ENCODE measurements around the gene DGKA.
"Not testable (repeated sequence)": the region's sequence is repeated elsewhere in the genome, so short reads cannot be mapped to it uniquely, and the experiment has no call there.

The DGKA gene

DNA sequence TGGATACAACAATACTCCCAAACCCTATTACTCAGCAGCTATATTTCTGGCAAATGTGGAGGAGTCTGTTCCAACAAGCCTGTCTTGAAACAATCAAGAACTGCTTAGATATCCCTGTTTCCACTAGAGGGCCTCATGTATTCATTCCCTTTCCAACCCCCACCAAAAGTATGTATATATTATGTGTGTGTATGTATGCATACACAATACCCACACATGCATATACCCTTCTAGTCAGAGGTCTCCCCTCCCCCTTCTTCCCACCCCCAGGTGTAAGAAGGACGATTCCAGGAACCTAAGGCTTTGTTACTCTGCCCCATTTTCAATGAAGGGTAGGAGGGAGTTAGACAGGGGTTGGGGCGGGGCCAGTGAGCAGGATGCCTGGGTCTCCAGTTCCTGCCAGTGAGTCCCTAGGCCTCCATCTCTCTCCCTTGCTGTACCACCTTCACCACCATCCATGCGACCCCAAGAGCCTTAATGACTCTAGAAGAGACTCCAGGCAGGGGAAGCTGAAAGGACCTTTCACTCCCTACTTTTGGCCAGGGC lies at the start of gene DGKA:
DGKA (plus strand) TSS at position 392 of the 546 bp plus-strand sequence. CDS start 5,342 bp downstream, outside the sequence.
- DNase-seq (ENCODE audit: low spot score): peak; percentile 75

DNA sequence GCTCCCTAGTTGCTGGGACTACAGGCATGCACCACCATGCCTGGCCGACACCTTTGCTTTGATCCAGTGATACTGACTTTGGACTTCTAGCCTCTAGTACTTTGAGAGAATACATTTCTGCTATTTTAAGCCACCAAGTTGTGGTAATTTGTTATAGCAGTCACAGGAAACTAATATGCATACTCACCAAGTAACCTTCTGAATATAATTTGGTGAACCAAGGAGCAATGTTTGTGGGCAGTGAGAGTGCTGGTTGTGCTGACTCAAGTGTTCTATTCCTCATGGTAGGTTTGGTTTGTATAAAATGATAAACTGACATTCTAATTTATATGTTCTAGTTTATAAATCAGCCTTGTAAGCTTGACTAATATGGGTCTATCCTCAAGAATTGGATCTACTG lies 45.8 kb upstream of the DGKA start:
- DNase-seq (ENCODE audit: low spot score): no peak

DNA sequence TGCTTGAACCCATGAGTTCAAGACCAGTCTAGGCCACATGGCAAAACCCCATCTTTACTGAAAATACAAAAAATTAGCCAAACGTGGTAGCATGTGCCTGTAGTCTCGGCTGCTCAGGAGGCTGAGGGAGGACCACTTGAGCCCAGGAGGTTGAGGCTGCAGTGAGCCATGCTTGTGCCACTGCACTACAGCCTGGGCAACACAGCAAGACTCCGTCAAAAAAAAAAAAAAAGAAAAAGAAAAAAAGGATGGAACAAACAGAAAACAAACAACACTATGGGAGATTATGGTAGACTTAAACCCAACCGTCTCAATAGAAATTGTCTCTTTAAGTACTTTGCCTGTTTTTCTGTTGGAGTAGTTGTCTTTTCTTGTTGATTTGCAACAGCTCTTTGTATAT lies 39.7 kb upstream of the DGKA start:
- DNase-seq (ENCODE audit: low spot score): no peak

DNA sequence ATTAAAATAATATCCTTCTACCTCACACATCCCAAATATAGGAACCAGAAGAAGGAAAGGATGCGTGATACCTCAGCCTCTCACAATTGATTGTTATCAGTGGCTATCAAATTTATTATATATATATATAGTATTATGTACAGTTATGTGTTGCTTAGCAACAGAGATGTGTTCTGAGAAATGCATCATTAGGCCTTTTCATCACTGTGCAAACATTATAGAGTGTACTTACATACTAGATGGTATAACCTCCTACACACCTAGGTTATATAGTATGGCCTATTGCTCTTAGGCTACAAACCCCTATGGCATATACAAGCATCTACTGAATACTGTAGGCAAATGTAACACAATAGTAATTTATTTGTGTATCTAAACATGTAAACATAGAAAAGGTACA lies 37.2 kb upstream of the DGKA start:
- DNase-seq (ENCODE audit: low spot score): no peak

DNA sequence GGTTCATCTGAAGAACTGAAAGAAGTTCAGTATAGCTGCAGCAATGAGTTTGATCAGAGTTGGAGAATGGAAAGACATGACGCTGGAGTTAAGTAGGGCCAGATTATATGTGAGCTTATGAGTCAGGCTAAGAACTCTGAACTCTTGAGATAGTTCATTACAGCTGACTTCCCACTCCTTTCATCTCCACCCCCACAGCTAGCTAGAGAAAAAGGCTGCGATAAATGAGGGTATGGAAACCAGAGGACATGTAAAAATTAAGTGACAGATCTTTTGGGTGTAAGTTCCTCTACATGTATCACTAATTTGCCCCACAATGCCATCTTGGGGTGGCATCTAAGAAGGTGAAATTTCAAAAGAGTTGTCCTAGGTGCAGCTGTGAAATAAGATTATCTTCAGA lies 31.9 kb upstream of the DGKA start:
- no peak for DNase-seq (ENCODE audit: low spot score)

DNA sequence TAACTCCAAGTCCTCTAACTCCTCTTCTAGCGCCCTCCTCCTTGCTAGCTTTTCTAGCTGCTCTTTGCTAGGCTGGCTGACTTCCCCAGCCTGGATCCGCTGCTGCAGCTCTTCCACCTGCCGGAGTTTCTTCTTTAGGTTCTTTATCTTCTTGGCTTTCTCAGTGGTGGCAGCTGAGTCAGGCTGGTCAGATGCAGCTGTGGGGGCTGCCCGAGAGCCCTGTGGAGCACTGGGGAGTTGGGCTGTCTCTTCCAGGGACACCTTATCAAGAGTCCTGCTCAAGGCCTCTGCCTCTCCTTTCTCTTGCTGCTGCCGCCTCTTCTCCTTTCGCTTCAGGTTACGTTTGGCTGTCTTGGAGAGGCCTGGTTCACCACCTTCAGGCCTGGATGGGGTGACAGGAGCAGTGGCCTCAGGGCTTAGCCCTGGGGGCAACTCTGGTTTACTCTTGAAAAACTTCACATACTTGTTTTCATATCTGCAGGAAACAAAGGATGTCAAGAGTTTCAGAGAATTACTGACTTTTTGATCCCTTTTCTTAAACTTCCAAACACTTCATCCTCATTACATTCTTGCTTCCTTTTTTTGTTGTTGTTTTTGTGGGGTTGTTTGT lies 29.0 kb upstream of the DGKA start:
- no peak for DNase-seq (ENCODE audit: low spot score)

DNA sequence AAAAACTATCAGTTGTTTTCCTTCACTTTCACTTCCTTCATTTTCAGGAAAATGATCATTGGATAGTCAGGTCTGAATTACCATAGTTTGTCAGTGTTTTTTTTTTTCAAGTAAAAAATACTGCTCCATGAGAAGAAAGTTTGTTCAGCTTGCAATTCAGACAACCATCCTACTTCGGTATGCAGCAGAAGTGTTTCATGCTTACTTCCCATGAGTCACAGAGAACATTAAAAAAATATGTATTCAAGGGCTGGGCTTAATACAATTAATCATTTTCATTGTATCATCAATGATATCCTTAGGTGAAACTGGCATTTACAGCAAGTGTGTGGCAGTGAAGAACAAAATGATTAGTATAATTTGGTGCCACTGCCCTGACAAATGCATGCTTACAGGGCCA lies 24.9 kb upstream of the DGKA start:
- DNase-seq (ENCODE audit: low spot score): no peak

DNA sequence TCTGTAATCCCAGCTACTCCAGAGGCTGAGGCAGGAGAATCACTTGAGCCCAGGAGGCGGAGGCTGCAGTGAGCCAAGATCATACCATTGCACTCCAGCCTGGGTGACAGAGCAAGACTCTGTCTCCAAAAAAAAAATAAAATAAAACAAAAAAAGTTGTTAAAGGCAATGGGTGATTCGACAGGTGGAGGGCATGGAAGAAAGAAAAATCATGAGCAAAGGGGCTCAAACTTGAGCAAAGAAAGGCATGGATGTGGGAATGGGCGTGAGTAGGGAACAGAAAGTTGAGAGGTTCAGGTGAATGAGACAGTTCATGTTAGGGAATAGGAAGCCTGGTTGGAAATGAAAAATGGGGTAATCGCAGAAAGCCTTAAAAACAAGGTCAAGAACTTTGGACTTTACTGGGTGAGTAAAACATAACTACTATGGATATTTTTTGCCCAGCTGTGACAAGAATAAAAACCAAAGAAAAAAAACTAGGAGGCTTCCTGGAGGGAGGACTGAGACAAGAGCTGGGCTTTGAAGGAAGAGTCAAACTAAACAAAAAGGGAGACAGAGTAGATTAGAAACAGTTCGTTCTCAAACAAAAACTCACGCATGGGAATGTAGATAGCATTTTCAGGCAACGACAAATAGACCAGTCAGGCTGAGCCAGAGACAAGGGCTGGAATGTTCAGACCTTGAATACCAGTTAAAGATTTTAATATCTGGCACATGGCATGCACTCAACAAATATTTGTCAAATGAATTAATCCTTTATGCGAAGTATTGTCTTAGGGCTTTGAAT lies 22.0 kb upstream of the DGKA start:
- DNase-seq (ENCODE audit: low spot score): peak; percentile 15

DNA sequence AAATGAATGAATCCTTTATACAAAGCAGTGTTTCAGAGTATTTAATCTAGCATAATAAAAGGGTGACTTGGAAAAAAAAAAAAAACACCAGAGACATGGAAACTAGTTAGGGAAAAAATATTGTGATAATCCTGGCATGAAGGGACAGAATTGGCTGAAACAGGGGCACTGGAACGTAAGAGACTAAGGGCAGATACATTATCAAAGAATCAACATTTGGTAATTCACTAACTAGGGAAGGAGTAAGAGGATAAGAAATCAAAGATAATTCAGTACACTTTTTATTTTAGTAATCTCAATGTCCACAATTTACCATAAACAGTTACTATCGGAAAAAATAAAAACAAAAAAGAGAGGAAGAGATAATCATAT lies 21.5 kb upstream of the DGKA start:
- DNase-seq (ENCODE audit: low spot score): no peak

DNA sequence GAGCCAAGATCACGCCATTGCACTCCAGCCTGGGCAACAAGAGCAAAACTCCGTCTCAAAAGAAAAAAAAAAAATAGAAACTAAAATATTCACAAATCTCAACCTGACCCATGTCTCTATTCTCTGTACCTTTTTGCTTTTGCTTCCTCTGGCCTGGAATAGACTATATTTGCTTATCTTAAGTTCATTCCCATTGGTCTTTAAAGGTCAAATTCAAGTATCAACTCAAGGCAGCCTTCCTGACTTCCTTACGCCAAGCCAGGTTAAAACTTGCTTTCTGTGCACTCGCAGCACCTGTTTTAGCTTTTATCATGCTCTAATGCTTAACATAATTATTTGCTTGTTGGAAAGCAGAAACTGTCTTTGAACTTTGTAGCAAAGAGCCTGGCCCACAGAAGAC lies 18.1 kb upstream of the DGKA start:
- no peak for DNase-seq (ENCODE audit: low spot score)

DNA sequence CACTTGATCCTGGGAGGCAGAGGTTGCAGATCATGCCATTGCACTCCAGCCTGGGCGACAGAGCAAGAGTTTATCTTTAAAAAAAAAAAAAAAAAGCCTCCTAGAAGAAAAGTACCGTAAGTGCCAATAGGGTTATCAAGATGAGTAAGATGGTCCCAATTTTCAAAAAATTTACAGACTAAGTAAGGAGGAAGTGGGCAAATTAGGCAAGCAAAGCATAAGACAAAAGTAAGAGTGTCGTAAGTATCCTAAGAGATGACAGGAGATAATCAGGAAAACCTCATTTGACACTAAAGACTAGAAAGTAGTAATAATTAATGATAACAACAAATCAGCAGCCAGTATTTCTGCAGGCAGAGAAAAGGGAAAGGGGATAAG lies 15.5 kb upstream of the DGKA start:
- no peak for DNase-seq (ENCODE audit: low spot score)

DNA sequence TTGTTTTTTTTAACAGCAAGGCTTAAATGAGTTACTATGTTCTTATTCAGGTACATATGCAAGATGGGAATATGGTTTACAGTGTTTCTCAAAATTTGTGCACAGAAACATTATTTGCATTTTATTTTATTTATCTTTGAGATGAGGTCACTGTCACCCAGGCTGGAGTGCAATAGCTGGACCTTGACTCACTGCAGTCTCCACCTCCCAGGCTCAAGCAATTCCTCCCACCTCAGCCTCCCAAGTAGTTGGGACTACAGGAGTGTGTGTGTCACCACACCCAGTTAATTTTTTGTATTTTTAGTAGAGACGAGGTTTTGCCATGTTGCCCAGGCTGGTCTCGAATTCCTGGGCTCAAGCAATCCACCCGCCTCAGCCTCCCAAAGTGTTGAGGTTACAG lies 11.9 kb upstream of the DGKA start:
- not testable (repeated sequence) for DNase-seq (ENCODE audit: low spot score)

DNA sequence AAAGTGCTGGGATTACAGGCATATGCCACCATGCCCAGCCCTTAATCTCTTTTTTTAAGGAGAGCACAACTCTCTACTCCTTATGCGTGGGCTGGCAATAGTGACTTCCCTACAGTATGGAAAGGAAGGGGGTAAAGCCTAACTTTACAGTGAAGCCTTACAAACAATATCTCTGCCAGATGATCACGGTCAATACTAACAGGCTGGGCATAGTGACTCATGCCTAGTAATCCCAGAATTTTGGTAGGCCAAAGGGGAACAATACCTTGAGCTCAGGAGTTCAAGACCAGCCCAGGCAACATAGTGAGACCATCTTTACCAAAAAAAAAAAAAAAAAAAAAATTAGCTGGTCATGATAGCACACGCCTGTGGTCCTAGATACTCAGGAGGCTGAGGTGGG lies 8.8 kb upstream of the DGKA start:
- no peak for DNase-seq (ENCODE audit: low spot score)

DNA sequence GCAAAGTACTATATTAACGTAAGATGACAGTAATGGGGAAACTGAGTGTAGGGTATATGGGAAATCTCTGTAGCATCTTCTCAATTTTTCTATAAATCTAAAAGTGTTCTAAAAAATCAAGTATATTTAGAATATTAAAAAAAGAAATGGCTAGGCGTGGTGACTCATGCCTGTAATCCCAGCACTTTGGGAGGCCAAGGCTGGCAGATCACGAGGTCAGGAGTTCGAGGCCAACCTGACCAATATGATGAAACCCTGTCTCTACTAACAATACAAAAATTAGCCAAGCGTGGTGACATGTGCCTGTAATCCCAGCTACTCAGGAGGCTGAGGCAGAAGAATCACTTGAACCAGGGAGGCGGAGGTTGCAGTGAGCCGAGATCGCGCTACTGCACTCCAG lies 7.3 kb upstream of the DGKA start:
- not testable (repeated sequence) for DNase-seq (ENCODE audit: low spot score)

DNA sequence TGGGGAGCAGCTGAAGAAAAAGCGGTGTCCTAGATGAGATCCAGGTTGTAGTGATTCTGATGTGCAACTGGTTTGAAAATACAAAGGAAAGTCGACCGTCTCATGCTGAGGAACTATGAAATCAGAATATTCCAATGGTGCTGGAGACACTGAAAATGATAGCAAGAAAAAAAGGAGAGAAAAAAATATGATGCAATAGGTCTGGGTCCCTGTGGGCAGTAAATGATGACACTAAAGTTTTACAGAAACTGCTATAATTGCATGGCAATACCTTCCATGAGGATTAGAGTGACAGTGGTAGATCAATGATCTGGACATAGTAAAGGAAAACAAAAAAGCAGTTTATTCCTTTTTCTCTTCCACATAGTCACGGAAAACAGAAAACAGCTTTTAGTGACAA lies 5.6 kb upstream of the DGKA start:
- no peak for DNase-seq (ENCODE audit: low spot score)

DNA sequence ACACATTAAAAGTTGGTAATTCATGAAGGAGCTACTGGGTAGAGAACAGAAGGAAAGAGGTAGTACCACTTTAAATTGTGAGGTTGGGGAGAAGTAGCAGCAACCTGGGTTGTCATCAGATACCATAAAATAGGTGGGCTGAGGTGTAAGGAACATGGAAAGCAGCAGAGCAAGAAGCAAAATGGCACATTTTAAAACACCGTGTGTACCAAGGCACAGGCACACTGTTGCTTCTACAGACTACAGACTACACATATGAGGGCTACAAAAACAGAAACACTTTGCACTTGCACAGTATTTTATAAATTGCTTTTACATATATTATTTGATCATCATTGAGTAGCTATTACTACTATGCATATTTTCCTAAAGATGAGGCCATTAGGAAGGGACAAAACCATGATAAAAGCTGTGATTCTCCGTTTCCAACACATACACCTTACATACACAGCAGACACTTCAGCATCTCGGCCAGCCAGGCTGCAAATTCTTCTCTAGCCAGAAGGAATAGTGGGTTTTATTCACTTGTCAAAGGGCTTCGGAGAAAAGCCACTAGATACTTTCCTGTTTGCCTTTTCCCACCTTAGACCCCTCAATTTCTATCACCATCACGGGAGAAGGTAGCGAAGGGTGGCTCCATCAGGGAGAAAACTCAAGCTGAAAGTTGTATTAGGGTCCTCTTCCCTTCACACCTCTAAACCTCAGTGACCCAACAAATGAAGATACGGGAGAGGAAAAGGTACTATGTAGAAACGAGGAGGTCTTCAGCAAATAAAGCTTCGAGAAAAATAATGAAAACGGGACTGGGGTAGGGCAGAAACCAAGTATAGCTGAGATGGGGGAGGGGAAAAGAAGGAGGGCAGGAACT lies 4.9 kb upstream of the DGKA start:
- no peak for DNase-seq (ENCODE audit: low spot score)

DNA sequence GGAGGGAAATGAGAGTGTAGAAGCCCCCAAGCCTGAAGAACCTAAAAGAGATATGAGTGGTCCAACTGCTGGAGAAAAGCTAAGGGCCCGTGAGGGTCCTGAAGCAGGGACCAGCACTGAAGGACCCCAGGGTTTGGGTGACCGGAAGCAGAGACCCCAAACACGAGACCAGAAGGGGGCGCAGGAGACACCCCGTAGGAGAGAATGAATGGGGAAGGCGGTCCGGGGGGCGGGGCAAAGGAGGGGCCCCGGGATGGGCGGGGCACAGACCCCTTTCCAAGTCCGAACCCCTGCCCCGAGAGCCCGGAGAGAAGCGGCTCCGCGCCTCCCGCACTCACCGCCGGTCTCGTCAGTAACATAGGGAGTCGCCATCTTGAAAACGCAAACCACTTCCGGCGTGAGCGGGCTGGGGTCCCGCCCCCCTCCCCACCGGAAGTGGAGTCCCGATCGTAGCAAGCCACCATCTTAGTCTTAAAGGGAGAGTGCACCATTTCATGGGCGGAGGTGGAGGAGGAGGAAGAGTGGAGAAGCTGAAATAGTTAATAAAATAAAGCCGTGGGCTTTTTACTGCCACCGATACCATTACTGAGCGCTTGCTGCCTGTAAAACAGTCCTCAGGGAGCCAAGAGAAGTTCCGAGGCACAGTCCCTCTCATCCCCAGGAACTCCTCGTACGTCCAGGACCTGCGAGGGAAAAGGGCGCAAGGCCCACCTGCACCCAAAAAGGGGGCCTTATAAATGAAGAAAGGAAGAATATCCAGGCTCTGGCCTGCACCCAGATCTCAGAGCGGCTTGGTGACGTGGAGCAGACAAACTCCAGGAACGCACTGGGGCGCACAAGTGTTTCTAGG lies 4.0 kb upstream of the DGKA start:
- peak; percentile 93 for DNase-seq (ENCODE audit: low spot score)

DNA sequence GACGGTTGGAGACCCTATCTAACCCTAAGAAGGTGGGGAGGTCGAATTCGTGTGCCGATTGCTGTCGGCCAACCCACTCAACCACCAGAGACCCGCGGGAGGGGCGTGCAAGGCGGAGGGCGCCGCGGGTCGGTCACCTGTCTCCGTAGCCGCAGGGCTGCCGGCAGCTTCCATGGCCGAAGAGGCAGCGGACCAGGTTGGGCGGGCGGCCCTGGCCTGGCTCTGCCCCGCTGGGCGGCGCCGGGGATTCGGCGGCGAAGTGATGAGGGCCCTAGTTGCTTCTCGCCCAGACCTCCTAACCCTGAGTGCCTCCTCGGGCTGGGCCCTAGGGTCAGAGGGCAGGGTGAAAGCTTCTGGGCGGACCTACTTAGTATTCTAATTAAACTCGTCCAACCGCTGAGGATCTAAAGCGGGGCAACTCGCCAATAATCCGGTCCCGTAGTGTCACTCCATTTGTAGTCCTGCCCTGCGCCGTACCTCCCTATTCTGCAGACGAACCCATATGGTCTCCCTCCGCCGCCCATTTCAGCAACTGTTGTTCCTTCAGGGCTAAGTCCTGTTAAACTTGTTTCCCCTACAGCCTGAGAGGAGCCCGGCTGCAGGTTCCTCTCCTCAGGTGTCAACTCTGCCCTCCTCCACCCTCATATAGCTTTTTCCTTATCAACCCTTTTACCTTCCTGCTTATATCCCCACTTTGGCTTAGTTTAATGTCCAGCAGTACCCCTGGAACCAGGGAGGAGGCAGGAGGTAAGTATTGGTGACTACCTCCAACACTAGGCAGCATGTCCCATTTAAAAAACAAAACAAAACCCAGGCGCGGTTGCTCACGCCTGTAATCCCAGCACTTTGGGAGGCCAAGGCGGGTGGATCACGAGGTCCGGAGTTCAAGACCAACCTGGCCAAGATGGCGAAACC lies 3.1 kb upstream of the DGKA start, which contains the start of gene PYM1:
PYM1 (minus strand) TSS at position 307 of the 915 bp plus-strand sequence; CDS start at position 174, 133 bp downstream.
- peak; percentile 70 for DNase-seq (ENCODE audit: low spot score)

DNA sequence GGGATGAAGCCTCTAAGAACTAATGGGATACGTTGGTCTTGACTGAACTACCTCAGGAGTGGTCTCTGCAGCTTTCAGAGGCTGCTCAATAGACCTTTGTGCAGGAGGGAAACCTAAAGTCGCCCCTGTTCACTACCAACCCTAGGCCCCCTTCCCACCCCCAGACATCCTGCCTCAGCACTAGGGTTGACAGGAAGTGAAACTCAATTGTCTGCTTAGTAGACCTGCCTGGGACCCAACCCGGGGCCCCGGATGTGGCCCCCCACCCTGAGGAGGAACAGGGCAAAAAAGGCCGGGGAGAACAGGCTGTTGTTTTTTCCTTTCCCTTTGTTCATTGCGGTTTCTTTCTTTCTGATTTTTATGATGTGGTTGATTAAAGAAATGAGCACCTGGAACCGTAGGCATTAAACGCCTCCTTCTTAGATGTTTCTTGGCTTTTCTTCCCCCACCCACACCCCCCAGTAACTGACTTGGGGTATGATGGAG lies 1.6 kb upstream of the DGKA start:
- DNase-seq (ENCODE audit: low spot score): peak; percentile 40

DNA sequence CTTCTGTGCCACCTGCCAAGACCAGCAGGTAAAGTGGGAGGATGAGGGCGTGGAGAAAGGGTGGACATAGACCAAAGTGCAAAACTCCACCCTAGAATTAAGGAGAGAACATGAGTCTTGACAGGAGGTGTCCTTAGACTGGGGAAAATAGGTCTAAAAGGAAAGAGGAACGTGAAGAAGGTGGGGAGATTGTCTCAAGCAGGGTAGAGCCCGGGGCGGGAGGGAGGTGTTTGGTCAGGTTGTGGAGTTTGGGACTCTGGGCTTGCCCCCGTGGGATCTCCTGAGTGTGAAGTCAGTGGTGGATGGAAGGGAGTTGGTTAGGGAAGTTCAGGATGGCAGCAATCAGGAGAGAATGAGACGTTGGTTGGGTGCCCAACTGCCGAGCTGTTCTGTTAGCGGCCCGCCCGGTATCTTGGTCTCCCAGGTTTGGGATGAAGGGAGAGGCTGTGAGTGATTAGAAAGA lies 386 bp downstream of the DGKA start:
- peak; percentile 19 for DNase-seq (ENCODE audit: low spot score)
